Measurements from ENCODE around the gene SEPTIN11. TPM values are rescaled to one million over a fixed set of nuclear protein-coding genes. Genes with fewer than 3 reads are reported as not detected.

Gene SEPTIN11
- total RNA-seq, 1 donor from 2014 or later, result 80.4 TPM

DNA sequence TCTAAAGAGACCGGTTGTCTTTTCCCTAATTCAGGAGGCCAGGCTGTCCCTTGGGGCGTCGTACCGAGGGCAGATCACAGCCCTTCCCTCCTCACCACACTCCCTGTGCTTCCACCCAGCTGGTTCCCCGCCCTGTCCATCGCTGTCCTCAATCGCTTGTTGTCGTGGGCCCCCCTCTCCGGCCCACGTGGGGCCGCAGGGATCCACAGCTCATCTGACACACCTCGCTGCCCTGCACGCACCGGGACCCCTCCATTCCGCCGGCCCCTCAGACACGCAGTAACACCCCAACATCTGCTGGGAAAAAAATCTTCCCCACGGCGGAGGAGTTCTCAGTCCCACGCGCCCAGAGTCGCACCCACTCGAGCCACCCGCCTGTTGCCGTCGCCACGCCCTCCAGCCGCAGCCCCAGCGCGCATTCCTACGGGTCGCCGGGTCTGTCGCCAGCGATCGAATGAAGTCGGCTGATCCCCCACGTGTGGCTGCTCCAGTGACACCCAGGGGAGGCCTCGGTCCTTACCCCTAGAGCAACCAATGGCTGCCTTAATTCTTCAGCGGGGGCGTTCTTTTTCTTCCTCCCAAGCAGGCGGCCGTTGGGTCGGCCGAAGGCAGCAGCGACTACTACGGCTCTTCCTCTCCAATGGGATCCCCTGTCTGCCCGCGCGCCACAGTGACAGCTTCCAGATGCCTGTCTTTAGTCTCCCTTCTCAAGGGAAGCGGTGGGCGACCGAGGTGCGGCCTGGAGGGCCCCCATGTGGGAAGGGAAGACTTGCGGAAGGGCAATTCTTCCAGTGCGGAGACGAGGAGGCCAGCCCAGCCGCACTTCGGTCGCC lies 893 bp upstream of the SEPTIN11 start:
- Mint-ChIP-seq H3K9me3 (ENCODE audit: low read depth) (no peaks in the 10 kb centered on the region), H3K4me3 (ENCODE audit: low read depth) (peak overlapping the region; percentile 91), H3K4me1 (ENCODE audit: low read depth) (peaks cover 18% of the 10 kb centered on the region), H3K27ac (peak overlapping the region; percentile 96), H3K27me3 (no peaks in the 10 kb centered on the region), H3K36me3 (ENCODE audit: insufficient read depth) (peaks cover 2% of the 10 kb centered on the region)
- DNase-seq (ENCODE audit: low spot score, unreplicated experiment), result peak; percentile 56
- TF ChIP-seq, protein P1, sequence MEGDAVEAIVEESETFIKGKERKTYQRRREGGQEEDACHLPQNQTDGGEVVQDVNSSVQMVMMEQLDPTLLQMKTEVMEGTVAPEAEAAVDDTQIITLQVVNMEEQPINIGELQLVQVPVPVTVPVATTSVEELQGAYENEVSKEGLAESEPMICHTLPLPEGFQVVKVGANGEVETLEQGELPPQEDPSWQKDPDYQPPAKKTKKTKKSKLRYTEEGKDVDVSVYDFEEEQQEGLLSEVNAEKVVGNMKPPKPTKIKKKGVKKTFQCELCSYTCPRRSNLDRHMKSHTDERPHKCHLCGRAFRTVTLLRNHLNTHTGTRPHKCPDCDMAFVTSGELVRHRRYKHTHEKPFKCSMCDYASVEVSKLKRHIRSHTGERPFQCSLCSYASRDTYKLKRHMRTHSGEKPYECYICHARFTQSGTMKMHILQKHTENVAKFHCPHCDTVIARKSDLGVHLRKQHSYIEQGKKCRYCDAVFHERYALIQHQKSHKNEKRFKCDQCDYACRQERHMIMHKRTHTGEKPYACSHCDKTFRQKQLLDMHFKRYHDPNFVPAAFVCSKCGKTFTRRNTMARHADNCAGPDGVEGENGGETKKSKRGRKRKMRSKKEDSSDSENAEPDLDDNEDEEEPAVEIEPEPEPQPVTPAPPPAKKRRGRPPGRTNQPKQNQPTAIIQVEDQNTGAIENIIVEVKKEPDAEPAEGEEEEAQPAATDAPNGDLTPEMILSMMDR (IDR thresholded peaks at IDR 0.05; ENCODE audit: unreplicated experiment), result no peak

DNA sequence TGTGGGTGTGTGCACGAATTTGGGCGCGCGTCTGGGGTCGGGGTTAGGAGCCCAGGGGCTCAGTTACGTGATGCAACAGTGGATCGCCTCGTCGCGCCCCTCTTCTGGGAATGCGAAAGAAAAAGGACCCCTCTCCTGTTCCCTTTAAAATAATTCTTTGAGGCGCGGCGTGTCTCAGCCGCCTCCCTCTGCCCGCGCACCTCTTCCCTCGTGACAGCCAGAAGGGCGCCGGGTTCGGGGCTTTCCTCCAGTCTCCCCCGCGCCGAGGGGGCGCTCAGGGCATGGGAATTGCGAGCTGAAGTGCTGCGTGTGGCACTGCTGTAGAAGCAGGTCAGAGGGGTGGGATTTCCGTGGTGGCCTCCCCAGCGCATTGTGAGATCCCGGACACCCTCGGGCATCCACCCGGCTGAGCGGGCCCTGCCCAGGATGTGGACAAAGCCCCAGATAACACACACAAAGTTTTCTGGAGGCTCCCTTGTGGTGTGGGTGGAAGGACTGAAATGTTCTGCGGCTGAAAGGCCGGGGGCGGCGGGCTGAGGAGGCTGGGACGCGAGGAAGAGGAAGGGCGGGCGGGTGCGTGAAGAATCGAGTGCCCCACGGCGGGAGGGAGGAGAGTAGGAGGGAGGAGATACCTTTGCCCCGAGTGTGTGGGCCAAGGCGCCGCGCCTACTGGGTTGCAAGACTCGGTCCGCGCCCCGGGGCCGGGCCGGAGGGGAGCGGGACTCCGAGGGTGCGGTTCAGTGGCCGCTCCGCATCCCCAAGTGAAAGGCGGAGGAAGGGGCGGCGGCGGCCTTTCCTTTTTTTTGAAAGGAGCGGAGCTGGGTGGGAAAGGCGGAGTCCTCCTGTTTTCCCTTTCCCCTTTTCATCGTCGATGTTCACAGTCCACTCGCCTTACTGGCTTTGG lies 752 bp downstream of the SEPTIN11 start:
- H3K9me3 Mint-ChIP-seq (ENCODE audit: low read depth), result no peaks in the 10 kb centered on the region
- H3K4me3 Mint-ChIP-seq (ENCODE audit: low read depth), result peak overlapping the region; percentile 91
- TF ChIP-seq, protein P1 (IDR thresholded peaks at IDR 0.05; ENCODE audit: unreplicated experiment), result no peak
- H3K27ac Mint-ChIP-seq, result peak overlapping the region; percentile 96
- H3K4me1 Mint-ChIP-seq (ENCODE audit: low read depth), result peaks cover 18% of the 10 kb centered on the region
- peaks cover 2% of the 10 kb centered on the region for H3K36me3 Mint-ChIP-seq (ENCODE audit: insufficient read depth)
- peak; percentile 38 for DNase-seq (ENCODE audit: low spot score, unreplicated experiment)
- no peaks in the 10 kb centered on the region for H3K27me3 Mint-ChIP-seq

DNA sequence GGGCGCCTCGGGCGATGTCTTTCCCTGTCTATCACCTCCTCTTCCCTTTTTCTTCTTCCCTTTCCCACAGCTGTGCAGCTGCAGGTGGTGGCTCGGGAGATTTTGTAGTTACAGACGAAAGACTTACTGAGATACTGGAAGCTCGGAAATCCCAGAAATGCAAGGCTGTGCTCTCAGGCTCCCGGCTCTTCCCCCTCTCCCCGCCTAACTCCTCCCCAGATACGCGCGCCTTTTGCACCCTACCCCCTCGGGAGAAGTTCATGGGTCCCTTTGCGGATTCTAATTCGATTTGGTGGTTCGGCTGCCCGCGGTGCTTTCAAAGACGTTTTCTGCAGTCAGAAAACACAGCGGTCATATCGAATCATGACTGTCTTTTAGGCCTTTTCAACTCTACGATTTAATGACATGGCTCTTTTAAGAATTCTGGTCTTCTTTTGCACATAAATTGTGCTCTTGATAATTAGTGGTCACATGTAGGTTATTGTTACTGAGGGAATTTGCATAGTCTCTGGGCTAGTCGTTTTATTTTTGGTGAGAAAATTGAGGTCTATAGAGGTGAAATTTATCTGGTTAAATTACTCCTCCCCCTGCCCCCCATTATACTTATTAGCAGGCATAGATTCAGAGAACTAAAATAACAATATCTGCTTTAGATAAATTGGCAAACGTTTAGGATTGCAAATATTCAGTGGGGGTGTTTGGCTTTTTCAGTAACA lies 1.6 kb downstream of the SEPTIN11 start:
- DNase-seq (ENCODE audit: low spot score, unreplicated experiment), result no peak
- Mint-ChIP-seq H3K4me1 (ENCODE audit: low read depth) (peaks cover 18% of the 10 kb centered on the region), H3K27me3 (no peaks in the 10 kb centered on the region), H3K36me3 (ENCODE audit: insufficient read depth) (peaks cover 3% of the 10 kb centered on the region), H3K27ac (peak overlapping the region; percentile 84), H3K4me3 (ENCODE audit: low read depth) (peak overlapping the region; percentile 91), H3K9me3 (ENCODE audit: low read depth) (no peaks in the 10 kb centered on the region)
- TF ChIP-seq, protein P1 (IDR thresholded peaks at IDR 0.05; ENCODE audit: unreplicated experiment), result no peak

DNA sequence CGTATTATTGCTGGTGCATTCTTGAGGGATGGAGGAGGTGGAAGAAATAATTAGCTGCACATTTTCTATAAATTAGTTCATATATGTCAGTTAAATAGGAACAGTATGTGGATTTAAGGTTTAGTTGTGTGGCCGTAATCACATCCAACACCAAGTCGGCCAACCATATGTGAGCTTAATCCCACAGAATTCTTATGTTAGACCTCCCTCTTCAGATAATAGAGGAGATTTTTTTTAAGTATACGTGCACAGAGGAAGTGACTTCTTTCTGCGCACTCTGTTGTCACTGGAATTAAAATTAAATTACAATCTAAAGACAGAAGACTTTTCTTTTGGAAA lies 2.1 kb downstream of the SEPTIN11 start:
- peaks cover 3% of the 10 kb centered on the region for H3K36me3 Mint-ChIP-seq (ENCODE audit: insufficient read depth)
- no peak overlapping the region for H3K27ac Mint-ChIP-seq
- H3K27me3 Mint-ChIP-seq, result no peaks in the 10 kb centered on the region
- no peaks in the 10 kb centered on the region for H3K9me3 Mint-ChIP-seq (ENCODE audit: low read depth)
- TF ChIP-seq, protein P1 (IDR thresholded peaks at IDR 0.05; ENCODE audit: unreplicated experiment), result no peak
- peak overlapping the region; percentile 91 for H3K4me3 Mint-ChIP-seq (ENCODE audit: low read depth)
- peaks cover 18% of the 10 kb centered on the region for H3K4me1 Mint-ChIP-seq (ENCODE audit: low read depth)
- no peak for DNase-seq (ENCODE audit: low spot score, unreplicated experiment)

DNA sequence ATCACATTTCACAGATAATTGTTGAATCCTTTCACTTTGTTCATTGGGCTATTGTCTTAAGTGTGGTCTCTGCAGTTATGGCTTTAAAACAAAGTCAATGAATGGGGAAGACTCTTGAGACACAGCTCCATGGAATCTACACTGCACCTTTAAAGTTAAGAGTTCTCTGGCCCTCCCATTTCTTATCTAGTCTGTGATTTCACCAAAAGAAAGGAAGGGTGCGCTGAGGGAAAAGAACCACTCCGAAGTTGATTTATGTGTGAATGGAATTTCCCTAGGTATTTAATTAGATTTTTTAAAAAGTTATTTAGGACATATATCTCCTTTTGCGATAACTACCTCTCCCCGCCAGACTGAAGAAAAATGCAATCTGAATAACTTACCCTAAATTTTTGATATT lies 2.5 kb downstream of the SEPTIN11 start:
- Mint-ChIP-seq H3K36me3 (ENCODE audit: insufficient read depth) (peaks cover 3% of the 10 kb centered on the region), H3K27ac (no peak overlapping the region), H3K27me3 (no peaks in the 10 kb centered on the region), H3K4me1 (ENCODE audit: low read depth) (peaks cover 20% of the 10 kb centered on the region), H3K4me3 (ENCODE audit: low read depth) (peak overlapping the region; percentile 41), H3K9me3 (ENCODE audit: low read depth) (no peaks in the 10 kb centered on the region)
- TF ChIP-seq, protein P1 (IDR thresholded peaks at IDR 0.05; ENCODE audit: unreplicated experiment), result no peak
- no peak for DNase-seq (ENCODE audit: low spot score, unreplicated experiment)

All from progenitor cell of endocrine pancreas (in vitro differentiated cells).